Measurements from ENCODE around the gene PDX1.

The PDX1 gene

GRCh38 chr13:27973291-27973690 lies 53.5 kb downstream of the PDX1 start:
- TF ChIP-seq EP300 (IDR thresholded peaks at IDR 0.05; ENCODE audit: borderline replicate concordance), result no peak
- TF ChIP-seq TAF1 (IDR thresholded peaks at IDR 0.05; ENCODE audit: low read depth), result no peak
- TF ChIP-seq FOXM1 (IDR thresholded peaks at IDR 0.05; ENCODE audit: borderline replicate concordance, low read depth), result no peak

GRCh38 chr13:27973961-27974662 lies 54.3 kb downstream of the PDX1 start:
- no peak for TF ChIP-seq TAF1 (IDR thresholded peaks at IDR 0.05; ENCODE audit: low read depth)
- TF ChIP-seq NFIC (IDR thresholded peaks at IDR 0.05), result no peak
- no peak for TF ChIP-seq TCF12 (IDR thresholded peaks at IDR 0.05; ENCODE audit: low read depth)
- TF ChIP-seq ZBTB7A (IDR thresholded peaks at IDR 0.05; ENCODE audit: low read depth), result no peak
- no peak for TF ChIP-seq MAX (IDR thresholded peaks at IDR 0.05)
- no peak for TF ChIP-seq CREB1 (IDR thresholded peaks at IDR 0.05; ENCODE audit: low read depth)
- no peak for TF ChIP-seq FOXM1 (IDR thresholded peaks at IDR 0.05; ENCODE audit: borderline replicate concordance, low read depth)
- TF ChIP-seq RAD21 (IDR thresholded peaks at IDR 0.05; ENCODE audit: low read depth), result no peak
- no peak for TF ChIP-seq YY1 (IDR thresholded peaks at IDR 0.05; ENCODE audit: low read depth)
- TF ChIP-seq REST (IDR thresholded peaks at IDR 0.05; ENCODE audit: low read depth), result no peak
- no peak for TF ChIP-seq CEBPB (IDR thresholded peaks at IDR 0.05)
